ENCODE results near the gene STRA8.

DNA sequence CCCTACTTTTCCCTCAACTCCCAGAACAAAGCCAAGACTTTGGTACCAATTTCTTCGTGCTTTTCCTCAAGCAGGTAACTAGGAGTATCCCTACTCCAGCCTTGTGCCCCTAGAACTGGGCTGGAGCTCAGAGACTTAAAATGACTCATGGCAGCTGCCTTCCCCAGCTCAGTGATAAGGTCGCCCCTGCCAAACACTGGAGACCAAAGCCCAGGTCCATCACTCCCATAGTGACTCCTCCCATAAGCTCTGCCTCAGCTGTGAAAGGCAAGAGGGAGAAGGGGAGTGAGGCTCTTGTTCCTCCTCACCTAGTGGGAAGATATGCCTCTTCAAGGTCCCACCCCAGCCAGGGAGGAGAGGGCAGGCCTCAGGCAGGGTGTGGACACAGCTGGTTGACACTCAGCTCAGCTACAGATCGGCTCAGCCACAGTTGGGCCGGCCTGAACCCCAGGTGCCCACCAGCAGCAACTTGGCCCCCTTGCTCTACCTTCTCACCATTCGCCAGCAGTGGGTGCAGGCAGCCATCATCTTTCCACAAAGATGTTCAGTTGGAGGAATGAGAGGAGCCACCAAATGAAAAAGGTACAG, 49.3 kb upstream of the STRA8 start:
- TF ChIP-seq, protein P1, sequence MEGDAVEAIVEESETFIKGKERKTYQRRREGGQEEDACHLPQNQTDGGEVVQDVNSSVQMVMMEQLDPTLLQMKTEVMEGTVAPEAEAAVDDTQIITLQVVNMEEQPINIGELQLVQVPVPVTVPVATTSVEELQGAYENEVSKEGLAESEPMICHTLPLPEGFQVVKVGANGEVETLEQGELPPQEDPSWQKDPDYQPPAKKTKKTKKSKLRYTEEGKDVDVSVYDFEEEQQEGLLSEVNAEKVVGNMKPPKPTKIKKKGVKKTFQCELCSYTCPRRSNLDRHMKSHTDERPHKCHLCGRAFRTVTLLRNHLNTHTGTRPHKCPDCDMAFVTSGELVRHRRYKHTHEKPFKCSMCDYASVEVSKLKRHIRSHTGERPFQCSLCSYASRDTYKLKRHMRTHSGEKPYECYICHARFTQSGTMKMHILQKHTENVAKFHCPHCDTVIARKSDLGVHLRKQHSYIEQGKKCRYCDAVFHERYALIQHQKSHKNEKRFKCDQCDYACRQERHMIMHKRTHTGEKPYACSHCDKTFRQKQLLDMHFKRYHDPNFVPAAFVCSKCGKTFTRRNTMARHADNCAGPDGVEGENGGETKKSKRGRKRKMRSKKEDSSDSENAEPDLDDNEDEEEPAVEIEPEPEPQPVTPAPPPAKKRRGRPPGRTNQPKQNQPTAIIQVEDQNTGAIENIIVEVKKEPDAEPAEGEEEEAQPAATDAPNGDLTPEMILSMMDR (IDR thresholded peaks at IDR 0.05): no peak
- TF ChIP-seq POLR2AphosphoS5 (IDR thresholded peaks at IDR 0.05; ENCODE audit: low read depth, low read length): no peak
- TF ChIP-seq, protein P2, sequence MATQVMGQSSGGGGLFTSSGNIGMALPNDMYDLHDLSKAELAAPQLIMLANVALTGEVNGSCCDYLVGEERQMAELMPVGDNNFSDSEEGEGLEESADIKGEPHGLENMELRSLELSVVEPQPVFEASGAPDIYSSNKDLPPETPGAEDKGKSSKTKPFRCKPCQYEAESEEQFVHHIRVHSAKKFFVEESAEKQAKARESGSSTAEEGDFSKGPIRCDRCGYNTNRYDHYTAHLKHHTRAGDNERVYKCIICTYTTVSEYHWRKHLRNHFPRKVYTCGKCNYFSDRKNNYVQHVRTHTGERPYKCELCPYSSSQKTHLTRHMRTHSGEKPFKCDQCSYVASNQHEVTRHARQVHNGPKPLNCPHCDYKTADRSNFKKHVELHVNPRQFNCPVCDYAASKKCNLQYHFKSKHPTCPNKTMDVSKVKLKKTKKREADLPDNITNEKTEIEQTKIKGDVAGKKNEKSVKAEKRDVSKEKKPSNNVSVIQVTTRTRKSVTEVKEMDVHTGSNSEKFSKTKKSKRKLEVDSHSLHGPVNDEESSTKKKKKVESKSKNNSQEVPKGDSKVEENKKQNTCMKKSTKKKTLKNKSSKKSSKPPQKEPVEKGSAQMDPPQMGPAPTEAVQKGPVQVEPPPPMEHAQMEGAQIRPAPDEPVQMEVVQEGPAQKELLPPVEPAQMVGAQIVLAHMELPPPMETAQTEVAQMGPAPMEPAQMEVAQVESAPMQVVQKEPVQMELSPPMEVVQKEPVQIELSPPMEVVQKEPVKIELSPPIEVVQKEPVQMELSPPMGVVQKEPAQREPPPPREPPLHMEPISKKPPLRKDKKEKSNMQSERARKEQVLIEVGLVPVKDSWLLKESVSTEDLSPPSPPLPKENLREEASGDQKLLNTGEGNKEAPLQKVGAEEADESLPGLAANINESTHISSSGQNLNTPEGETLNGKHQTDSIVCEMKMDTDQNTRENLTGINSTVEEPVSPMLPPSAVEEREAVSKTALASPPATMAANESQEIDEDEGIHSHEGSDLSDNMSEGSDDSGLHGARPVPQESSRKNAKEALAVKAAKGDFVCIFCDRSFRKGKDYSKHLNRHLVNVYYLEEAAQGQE (IDR thresholded peaks at IDR 0.05; ENCODE audit: insufficient read depth in 1 of 2, low read depth in 2 of 2, low read length in 1 of 2): no peak
- no peak for TF ChIP-seq SIN3A (IDR thresholded peaks at IDR 0.05; ENCODE audit: borderline replicate concordance, insufficient read depth, low read depth, low read length)
- no peak for TF ChIP-seq TCF7L2 (IDR thresholded peaks at IDR 0.05; ENCODE audit: low read depth, low read length)
